Activated CD8-positive, alpha-beta T cell treated with anti-CD3 and anti-CD28 coated beads for 36 hours (primary cell): Measurements from ENCODE around the gene RPL5. TPM values are rescaled to one million over a fixed set of nuclear protein-coding genes. Genes with fewer than 3 reads are reported as not detected.

Source experiments
- ATAC-seq: fragments of 200-7000 bp; cut with Tn5 transposase; one replicate; pipeline ENCODE4 v1.10.0; 2021; ENCODE audit warnings: mild to moderate bottlenecking, moderate library complexity
- CTCF ChIA-PET: fragments of 350-600 bp; sonication (Branson Sonifier 250); formaldehyde crosslinking; loops from one replicate; lab custom pipeline; 2021; ENCODE audit warnings: antibody characterized with exemption; lab: Charles Lee
- POLR2A ChIA-PET: fragments of 350-600 bp; sonication (Branson Sonifier 250); formaldehyde crosslinking; loops from one replicate; lab custom pipeline; 2021; ENCODE audit warnings: antibody characterized with exemption; lab: Charles Lee
- DNase-seq: peaks from one replicate; pipeline ENCODE4 v3.0.0-alpha.2; 2020
- H3K27ac Mint-ChIP-seq: one replicate; pipeline ENCODE4 v1.8.0; 2021; ENCODE audit warnings: mild to moderate bottlenecking, mixed read lengths
- H3K27me3 Mint-ChIP-seq: one replicate; pipeline ENCODE4 v1.8.0; 2021; ENCODE audit warnings: mixed read lengths
- H3K36me3 Mint-ChIP-seq: one replicate; pipeline ENCODE4 v1.8.0; 2021; ENCODE audit warnings: low read depth, mixed read lengths
- H3K4me1 Mint-ChIP-seq: one replicate; pipeline ENCODE4 v1.8.0; 2021; ENCODE audit warnings: low read depth, mixed read lengths
- H3K4me3 Mint-ChIP-seq: one replicate; pipeline ENCODE4 v1.8.0; 2021; ENCODE audit warnings: mild to moderate bottlenecking, moderate library complexity, mixed read lengths
- H3K9me3 Mint-ChIP-seq: one replicate; pipeline ENCODE4 v1.8.0; 2021; ENCODE audit warnings: mixed read lengths
- CTCF ChIP-seq: fragments of 200-600 bp; IDR thresholded peaks from one replicate; pipeline ENCODE4 v1.8.0; 2022; ENCODE audit warnings: antibody characterized with exemption, mild to moderate bottlenecking
- intact Hi-C: fragments of 100-400 bp; cut with micrococcal nuclease; formaldehyde crosslinking; loops from one replicate; pipeline ENCODE4 v1.10.0; 2022
- total RNA-seq, 2 experiments: library from RNA; stranded (reverse); gene quantifications; one replicate each; pipeline ENCODE4 v1.2.3, GENCODE V29; 2021

RPL5 gene
- total RNA-seq, 2 experiments from 2014 or later: 1,782 to 1,792 TPM

GRCh38 chr1:92848201-92848600 is 16.4 kb downstream of the RPL5 start:
- no peaks in the 10 kb centered on the region for H3K9me3 Mint-ChIP-seq
- H3K27me3 Mint-ChIP-seq: no peaks in the 10 kb centered on the region
- no peak overlapping the region for H3K4me3 Mint-ChIP-seq
- ChIA-PET POLR2A (interaction anchor here (0.5 to 1.2 kb wide), 2 partner anchors 12 to 497 kb away, joined by 3 read pairs; no protein-coding TSS in a partner anchor), CTCF (interaction anchor here (1.2 to 1.5 kb wide), 2 partner anchors 10 to 120 kb away, joined by 3 to 13 read pairs; no protein-coding TSS in a partner anchor)
- no peak for TF ChIP-seq CTCF
- DNase-seq (no peak), ATAC-seq (no peak)
- peaks cover 6% of the 10 kb centered on the region for H3K4me1 Mint-ChIP-seq
- intact Hi-C loops: no loop called here
- no peak overlapping the region for H3K27ac Mint-ChIP-seq
- peaks cover 18% of the 10 kb centered on the region for H3K36me3 Mint-ChIP-seq

- no peak overlapping the region for H3K4me3 Mint-ChIP-seq
- peaks cover 12% of the 10 kb centered on the region for H3K36me3 Mint-ChIP-seq
Measured at GRCh38 chr1:92850019-92850418, 18.2 kb downstream of the RPL5 start.

GRCh38 chr1:92851729-92852128 is 19.9 kb downstream of the RPL5 start:
- no peak for TF ChIP-seq CTCF
- ChIA-PET POLR2A (interaction anchor here (1.6 kb wide), 1 partner anchor 10 kb away, joined by 9 read pairs; no protein-coding TSS in a partner anchor), CTCF (interaction anchor here (1.2 to 9.2 kb wide), 2 partner anchors 109 to 142 kb away, joined by 4 to 193 read pairs; partner anchors contain the start of gene DIPK1A)
- peaks cover 15% of the 10 kb centered on the region for H3K36me3 Mint-ChIP-seq
- H3K4me3 Mint-ChIP-seq: no peak overlapping the region
- H3K4me1 Mint-ChIP-seq: peaks cover 12% of the 10 kb centered on the region
- H3K9me3 Mint-ChIP-seq: no peaks in the 10 kb centered on the region
- ATAC-seq (no peak), DNase-seq (no peak)
- intact Hi-C loops: no loop called here
- no peaks in the 10 kb centered on the region for H3K27me3 Mint-ChIP-seq
- no peak overlapping the region for H3K27ac Mint-ChIP-seq

More at GRCh38 chr1:92850019-92850418, 18.2 kb downstream of the RPL5 start:
- no peaks in the 10 kb centered on the region for H3K27me3 Mint-ChIP-seq
- no peak for DNase-seq
- TF ChIP-seq CTCF: no peak
- no peak for ATAC-seq
- H3K9me3 Mint-ChIP-seq: no peaks in the 10 kb centered on the region
- H3K4me1 Mint-ChIP-seq: peaks cover 12% of the 10 kb centered on the region
- no peak overlapping the region for H3K27ac Mint-ChIP-seq
- ChIA-PET POLR2A (interaction anchor here (0.6 to 1.1 kb wide), 2 partner anchors 12 to 94 kb away, joined by 3 read pairs; no protein-coding TSS in a partner anchor), CTCF (interaction anchor here (1.0 to 2.3 kb wide), 6 partner anchors 8 to 145 kb away, joined by 3 to 8 read pairs (median 3); partner anchors contain the start of genes DIPK1A and RPL5)
- intact Hi-C loops: no loop called here

GRCh38 chr1:92853299-92853698 is 21.5 kb downstream of the RPL5 start:
- H3K9me3 Mint-ChIP-seq: no peaks in the 10 kb centered on the region
- CTCF ChIA-PET: interaction anchor here (0.7 to 9.2 kb wide), 5 partner anchors 30 to 140 kb away, joined by 3 to 193 read pairs (median 3); no protein-coding TSS in a partner anchor
- no peak overlapping the region for H3K4me3 Mint-ChIP-seq
- peaks cover 14% of the 10 kb centered on the region for H3K4me1 Mint-ChIP-seq
- no peak for TF ChIP-seq CTCF
- H3K27ac Mint-ChIP-seq: no peak overlapping the region
- intact Hi-C loops: no loop called here
- no peak for DNase-seq
- POLR2A ChIA-PET: interaction anchor here (1.0 to 1.8 kb wide), 2 partner anchors 11 to 21 kb away, joined by 3 to 8 read pairs; partner anchors contain the start of gene RPL5
- no peaks in the 10 kb centered on the region for H3K27me3 Mint-ChIP-seq
- ATAC-seq: no peak
- peaks cover 15% of the 10 kb centered on the region for H3K36me3 Mint-ChIP-seq
